ENCODE data around the gene SSR4. TPM values are rescaled to one million over a fixed set of nuclear protein-coding genes. Genes with fewer than 3 reads are reported as not detected.
A peak's percentile ranks its signal among the peaks of the same experiment; 100 is the strongest.

SSR4 gene
- total RNA-seq, 1 donor from 2014 or later = 277 TPM

- Mint-ChIP-seq H3K4me3 (ENCODE audit: unreplicated experiment) (no peak overlapping the region), H3K27ac (ENCODE audit: unreplicated experiment) (peak overlapping the region; percentile 18), H3K27me3 (ENCODE audit: unreplicated experiment) (no peaks in the 10 kb centered on the region), H3K4me1 (ENCODE audit: low read depth, unreplicated experiment) (no peaks in the 10 kb centered on the region), H3K9me3 (ENCODE audit: unreplicated experiment) (no peaks in the 10 kb centered on the region), H3K36me3 (ENCODE audit: unreplicated experiment) (no peaks in the 10 kb centered on the region)
- TF ChIP-seq, protein P1, sequence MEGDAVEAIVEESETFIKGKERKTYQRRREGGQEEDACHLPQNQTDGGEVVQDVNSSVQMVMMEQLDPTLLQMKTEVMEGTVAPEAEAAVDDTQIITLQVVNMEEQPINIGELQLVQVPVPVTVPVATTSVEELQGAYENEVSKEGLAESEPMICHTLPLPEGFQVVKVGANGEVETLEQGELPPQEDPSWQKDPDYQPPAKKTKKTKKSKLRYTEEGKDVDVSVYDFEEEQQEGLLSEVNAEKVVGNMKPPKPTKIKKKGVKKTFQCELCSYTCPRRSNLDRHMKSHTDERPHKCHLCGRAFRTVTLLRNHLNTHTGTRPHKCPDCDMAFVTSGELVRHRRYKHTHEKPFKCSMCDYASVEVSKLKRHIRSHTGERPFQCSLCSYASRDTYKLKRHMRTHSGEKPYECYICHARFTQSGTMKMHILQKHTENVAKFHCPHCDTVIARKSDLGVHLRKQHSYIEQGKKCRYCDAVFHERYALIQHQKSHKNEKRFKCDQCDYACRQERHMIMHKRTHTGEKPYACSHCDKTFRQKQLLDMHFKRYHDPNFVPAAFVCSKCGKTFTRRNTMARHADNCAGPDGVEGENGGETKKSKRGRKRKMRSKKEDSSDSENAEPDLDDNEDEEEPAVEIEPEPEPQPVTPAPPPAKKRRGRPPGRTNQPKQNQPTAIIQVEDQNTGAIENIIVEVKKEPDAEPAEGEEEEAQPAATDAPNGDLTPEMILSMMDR (IDR thresholded peaks at IDR 0.05; ENCODE audit: partially characterized antibody, unreplicated experiment) = no peak
- DNase-seq = no peak
Observed at GRCh38 chrX:153779891-153780677, 14.4 kb upstream of the SSR4 start.

- Mint-ChIP-seq H3K27me3 (ENCODE audit: unreplicated experiment) (no peaks in the 10 kb centered on the region), H3K27ac (ENCODE audit: unreplicated experiment) (peak within 1 kb of the TSS; percentile 18), H3K4me3 (ENCODE audit: unreplicated experiment) (no peak within 1 kb of the TSS), H3K9me3 (ENCODE audit: unreplicated experiment) (no peaks in the 10 kb centered on the region), H3K36me3 (ENCODE audit: unreplicated experiment) (no peaks in the 10 kb centered on the region), H3K4me1 (ENCODE audit: low read depth, unreplicated experiment) (no peaks in the 10 kb centered on the region)
- TF ChIP-seq, protein P1 (IDR thresholded peaks at IDR 0.05; ENCODE audit: partially characterized antibody, unreplicated experiment) = no peak
- no peak for DNase-seq
Observed at GRCh38 chrX:153780678-153781427, 13.6 kb upstream of the SSR4 start, which contains the start of gene SRPK3. Gene SRPK3 (plus strand): TSS chrX:153781041. CDS start chrX:153781087, 46 bp downstream.

- no peak for DNase-seq
- no peak overlapping the region for H3K4me3 Mint-ChIP-seq (ENCODE audit: unreplicated experiment)
- TF ChIP-seq, protein P1 (IDR thresholded peaks at IDR 0.05; ENCODE audit: partially characterized antibody, unreplicated experiment) = no peak
- H3K27ac Mint-ChIP-seq (ENCODE audit: unreplicated experiment) = no peak overlapping the region
- H3K27me3 Mint-ChIP-seq (ENCODE audit: unreplicated experiment) = no peaks in the 10 kb centered on the region
- H3K4me1 Mint-ChIP-seq (ENCODE audit: low read depth, unreplicated experiment) = no peaks in the 10 kb centered on the region
- H3K9me3 Mint-ChIP-seq (ENCODE audit: unreplicated experiment) = peaks cover 1% of the 10 kb centered on the region
- no peaks in the 10 kb centered on the region for H3K36me3 Mint-ChIP-seq (ENCODE audit: unreplicated experiment)
Observed at GRCh38 chrX:153781428-153782047, 12.9 kb upstream of the SSR4 start.

GRCh38 chrX:153782313-153782712 is 12.2 kb upstream of the SSR4 start:
- Mint-ChIP-seq H3K27ac (ENCODE audit: unreplicated experiment) (no peak overlapping the region), H3K4me3 (ENCODE audit: unreplicated experiment) (no peak overlapping the region), H3K36me3 (ENCODE audit: unreplicated experiment) (no peaks in the 10 kb centered on the region), H3K27me3 (ENCODE audit: unreplicated experiment) (no peaks in the 10 kb centered on the region), H3K4me1 (ENCODE audit: low read depth, unreplicated experiment) (no peaks in the 10 kb centered on the region), H3K9me3 (ENCODE audit: unreplicated experiment) (peaks cover 1% of the 10 kb centered on the region)
- DNase-seq = no peak
- TF ChIP-seq, protein P1 (IDR thresholded peaks at IDR 0.05; ENCODE audit: partially characterized antibody, unreplicated experiment) = no peak

Measured in glutamatergic neuron (in vitro differentiated cells).